C4-2B (cell line): ENCODE data around the gene ACAN.

Experiments used
- CTCF ChIP-seq: fragments of 450-650 bp; conservative IDR thresholded peaks from 2 replicates; pipeline ENCODE4 v1.5.1; 2017; ENCODE audit warnings: mild to moderate bottlenecking
- ZFX ChIP-seq: fragments of 450-650 bp; IDR thresholded peaks from 2 replicates; pipeline ENCODE4 v1.6.1; 2017

- no peak for TF ChIP-seq CTCF
- no peak for TF ChIP-seq ZFX
Observed at GRCh38 chr15:88890495-88890894, 87.3 kb downstream of the ACAN start.
